Right lobe of liver (tissue), 6 donors: ENCODE results near the gene THAP7. TPM values are rescaled to one million over a fixed set of nuclear protein-coding genes. Genes with fewer than 3 reads are reported as not detected.

ENCODE experiments used
- ATAC-seq, 4 donors: fragments of 200-7000 bp; cut with Tn5 transposase; one replicate each; pipeline ENCODE4 v1.9.1; 2020; ENCODE audit warnings: mild to moderate bottlenecking in 4 of 4, moderate library complexity in 4 of 4
- DNase-seq, 3 donors: peaks; one replicate each; pipeline ENCODE4 v3.0.0-alpha.2; 2020
- H3K27ac ChIP-seq, 3 donors: fragments of 200-600 bp; one replicate each; pipeline ENCODE4 v1.8.0; 2022
- H3K27me3 ChIP-seq, 2 donors: fragments of 200-600 bp; one replicate each; pipeline ENCODE4 v1.8.0; 2022
- H3K36me3 ChIP-seq, 4 donors: fragments of 200-600 bp; sonication (generic) in 1 of 4; one replicate each; pipeline versions ENCODE4 v1.5.1 to v1.8.0; 2017 to 2022; ENCODE audit warnings: control low read depth in 1 of 4
- H3K4me1 ChIP-seq, 4 donors: fragments of 200-600 bp; sonication (generic) in 1 of 4; one replicate each; pipeline versions ENCODE4 v1.5.1 to v1.8.0; 2017 to 2022; ENCODE audit warnings: control low read depth in 1 of 4
- H3K4me3 ChIP-seq, 3 donors: fragments of 200-600 bp; one replicate each; pipeline ENCODE4 v1.8.0; 2022
- H3K9me3 ChIP-seq, 4 donors: fragments of 200-600 bp; sonication (generic) in 1 of 4; one replicate each; pipeline versions ENCODE4 v1.5.1 to v1.8.0; 2017 to 2022; ENCODE audit warnings: control low read depth in 1 of 4
- POLR2A ChIP-seq: fragments of 450-650 bp; IDR thresholded peaks from one replicate; pipeline ENCODE4 v1.6.1; 2017; ENCODE audit warnings: antibody characterized with exemption, mild to moderate bottlenecking
- WGBS: methylation state at CpG from one replicate; pipeline ENCODE4 v1.1.6; 2018; ENCODE audit warnings: low coverage, low lambda C conversion rate; ENCODE audit not compliant: insufficient coverage; ENCODE audit errors: missing lambda C conversion rate; 5-methylcytosine and 5-hydroxymethylcytosine counted together
- intact Hi-C, 2 donors: fragments of 100-400 bp; cut with DNase I; formaldehyde crosslinking; loops; one replicate each; pipeline versions ENCODE4 v1.11.2 to v1.14.1; 2022
- total RNA-seq, 6 experiments: library from RNA; depleted of rRNA in 2 of 6; stranded (reverse); fragments of >200 nt in 2 of 6; fragmentation: NEBNext Ultra II Directional in 3 of 6; extraction: Animal tissue kit (Norgen Biotek cat#: 25700) in 3 of 6; gene quantifications; one replicate each; pipeline versions ENCODE4 v1.1.0 to v1.2.4, GENCODE V29; 2016 to 2023
- TF ChIP-seq, protein P1 (sequence below), 4 donors: fragments of 200-600 bp in 3 of 4; fragments of 450-650 bp in 1 of 4; IDR thresholded peaks; one replicate each; pipeline versions ENCODE4 v1.5.1 to v1.8.0; 2016 to 2022; ENCODE audit warnings: antibody characterized with exemption in 4 of 4, mild to moderate bottlenecking in 2 of 4
- donor health status: DM: no; HTN: yes; CAD: no.
- donor health status: DM: no; HTN: no; CAD: no.
- donor health status: DM: no; HTN: no; CAD: no.
- donor health status: DM: no; HTN: yes; CAD: no.
- donor health status: DM: no; HTN: yes; CAD: no.

THAP7 gene
- total RNA-seq, 6 experiments from 2014 or later: 9.3 to 32.5 (median 15.6) TPM

DNA sequence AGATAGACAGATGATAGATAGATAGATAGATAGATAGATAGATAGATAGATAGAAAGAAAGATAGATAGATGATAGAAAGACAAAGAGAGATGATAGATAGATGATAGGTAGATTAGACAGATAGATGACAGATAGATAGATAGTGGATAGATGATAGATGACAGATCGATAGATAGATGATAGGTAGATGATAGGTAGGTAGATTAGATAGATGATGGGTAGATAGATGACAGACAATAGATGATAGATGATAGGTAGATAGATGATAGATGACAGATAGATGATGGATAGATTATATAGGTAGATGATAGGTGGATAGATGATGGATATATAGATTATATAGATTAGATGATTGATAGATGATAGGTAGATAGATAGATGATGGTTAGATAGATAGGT is 15.6 kb downstream of the THAP7 start:
- 100% methylated on average over 1 of the region's 1 CpG for WGBS
- intact Hi-C loops: no loop called here
- TF ChIP-seq, protein P1, sequence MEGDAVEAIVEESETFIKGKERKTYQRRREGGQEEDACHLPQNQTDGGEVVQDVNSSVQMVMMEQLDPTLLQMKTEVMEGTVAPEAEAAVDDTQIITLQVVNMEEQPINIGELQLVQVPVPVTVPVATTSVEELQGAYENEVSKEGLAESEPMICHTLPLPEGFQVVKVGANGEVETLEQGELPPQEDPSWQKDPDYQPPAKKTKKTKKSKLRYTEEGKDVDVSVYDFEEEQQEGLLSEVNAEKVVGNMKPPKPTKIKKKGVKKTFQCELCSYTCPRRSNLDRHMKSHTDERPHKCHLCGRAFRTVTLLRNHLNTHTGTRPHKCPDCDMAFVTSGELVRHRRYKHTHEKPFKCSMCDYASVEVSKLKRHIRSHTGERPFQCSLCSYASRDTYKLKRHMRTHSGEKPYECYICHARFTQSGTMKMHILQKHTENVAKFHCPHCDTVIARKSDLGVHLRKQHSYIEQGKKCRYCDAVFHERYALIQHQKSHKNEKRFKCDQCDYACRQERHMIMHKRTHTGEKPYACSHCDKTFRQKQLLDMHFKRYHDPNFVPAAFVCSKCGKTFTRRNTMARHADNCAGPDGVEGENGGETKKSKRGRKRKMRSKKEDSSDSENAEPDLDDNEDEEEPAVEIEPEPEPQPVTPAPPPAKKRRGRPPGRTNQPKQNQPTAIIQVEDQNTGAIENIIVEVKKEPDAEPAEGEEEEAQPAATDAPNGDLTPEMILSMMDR (IDR thresholded peaks at IDR 0.05): no peak
- no peak for TF ChIP-seq POLR2A
- ATAC-seq (no peak), DNase-seq (no peak)
- peaks cover 0 to 13% (median 2%) of the 10 kb centered on the region in 4 donors for H3K36me3 ChIP-seq
- H3K4me3 ChIP-seq: no peak overlapping the region
- H3K27ac ChIP-seq: no peak overlapping the region
- H3K27me3 ChIP-seq: no peaks in the 10 kb centered on the region
- H3K4me1 ChIP-seq: peaks cover 0 to 6% (median 1%) of the 10 kb centered on the region in 4 donors
- H3K9me3 ChIP-seq: no peaks in the 10 kb centered on the region

DNA sequence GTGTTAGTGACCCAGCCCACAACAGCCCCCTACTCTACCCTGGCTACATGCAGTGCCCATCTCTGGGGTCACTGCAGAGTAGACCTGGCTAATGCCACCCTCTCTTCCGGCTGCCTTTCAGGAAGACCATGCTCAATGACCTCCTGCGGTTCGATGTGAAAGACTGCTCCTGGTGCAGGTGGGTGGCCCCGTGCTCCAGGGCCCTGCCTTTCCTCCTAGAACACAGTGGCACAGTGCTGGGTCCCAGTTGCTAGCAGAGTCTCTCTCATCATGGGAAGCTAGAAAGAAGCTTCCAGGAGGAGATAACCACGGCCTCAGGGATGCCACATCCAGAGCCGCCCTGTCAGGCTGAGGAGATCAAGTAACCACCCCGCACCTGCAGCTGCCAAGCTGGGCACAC is 16.2 kb downstream of the THAP7 start:
- Histone ChIP-seq H3K27me3 (no peaks in the 10 kb centered on the region), H3K36me3 (peaks cover 0 to 13% (median 2%) of the 10 kb centered on the region in 4 donors), H3K4me1 (peaks cover 0 to 12% (median 4%) of the 10 kb centered on the region in 4 donors), H3K27ac (no peak overlapping the region), H3K9me3 (no peaks in the 10 kb centered on the region), H3K4me3 (no peak overlapping the region)
- no peak for ATAC-seq
- TF ChIP-seq, protein P1 (IDR thresholded peaks at IDR 0.05): no peak
- TF ChIP-seq POLR2A: no peak
- DNase-seq: no peak
- no CpG with 5 or more reads among the region's 7 CpGs for WGBS
- intact Hi-C loops: no loop called here

DNA sequence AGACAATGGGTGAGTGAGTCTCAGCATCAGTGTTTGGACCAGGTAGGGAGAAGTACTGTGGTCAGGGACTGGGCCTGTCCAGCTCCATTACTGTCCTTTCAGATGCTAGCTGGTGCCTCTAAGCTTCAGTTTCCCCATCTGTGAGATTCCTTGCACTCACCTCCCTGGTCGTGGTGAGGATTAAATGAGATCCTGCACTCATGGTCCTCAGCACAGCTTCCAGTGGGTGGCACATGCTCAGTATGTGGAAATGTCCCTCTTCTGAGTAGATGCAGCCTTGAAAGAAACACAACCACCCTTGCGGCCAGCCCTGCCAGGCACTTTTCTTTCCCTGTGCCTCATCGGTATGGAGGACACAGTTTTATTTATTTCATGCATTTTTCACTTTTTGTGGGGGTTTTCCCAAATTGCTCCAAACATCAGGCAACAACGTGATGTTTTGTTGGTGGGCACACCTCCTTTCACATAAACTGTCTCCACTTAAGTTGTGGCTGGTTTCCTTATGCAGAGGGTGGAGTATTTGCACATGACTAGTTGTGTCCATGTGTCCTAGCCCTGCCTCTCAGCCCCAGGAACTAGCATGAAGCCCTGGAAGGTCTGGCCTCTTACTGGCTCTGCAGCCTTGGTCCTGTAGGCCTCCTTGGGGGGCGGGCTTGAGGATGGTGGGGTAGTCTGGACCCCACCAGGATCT is 18.7 kb downstream of the THAP7 start:
- intact Hi-C loops: no loop called here
- no peak for TF ChIP-seq POLR2A
- TF ChIP-seq, protein P1 (IDR thresholded peaks at IDR 0.05): no peak
- DNase-seq (no peak), ATAC-seq (no peak)
- Histone ChIP-seq H3K27me3 (no peaks in the 10 kb centered on the region), H3K4me3 (peak overlapping the region; percentile 78 to 97 (median 96)), H3K9me3 (no peaks in the 10 kb centered on the region), H3K36me3 (peaks cover 0 to 13% (median 2%) of the 10 kb centered on the region in 4 donors), H3K4me1 (peaks cover 0 to 24% (median 5%) of the 10 kb centered on the region in 4 donors), H3K27ac (no peak overlapping the region)
- 71% methylated on average over 4 of the region's 5 CpGs for WGBS

DNA sequence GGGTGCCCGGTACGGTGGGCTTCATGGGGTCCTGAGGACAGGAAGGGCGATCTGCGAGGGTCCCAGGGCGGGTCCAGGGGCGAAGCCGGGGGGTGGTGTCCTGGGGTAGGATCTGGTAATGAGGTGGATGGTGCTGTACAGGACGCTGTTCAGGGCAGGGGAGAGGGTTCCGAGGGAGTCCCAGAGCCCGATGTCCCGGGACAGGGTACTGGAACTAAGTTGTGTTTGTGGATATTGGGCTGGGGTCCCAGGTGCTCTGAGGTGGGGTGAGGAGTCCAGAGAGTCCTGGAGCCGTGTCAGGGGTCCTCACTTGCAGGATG is 19.4 kb downstream of the THAP7 start:
- peaks cover 0 to 24% (median 5%) of the 10 kb centered on the region in 4 donors for H3K4me1 ChIP-seq
- H3K27me3 ChIP-seq: no peaks in the 10 kb centered on the region
- DNase-seq (no peak), ATAC-seq (peak; percentile 1 to 4 (median 3))
- H3K27ac ChIP-seq: peak overlapping the region; percentile 85 to 87 (median 87)
- no peaks in the 10 kb centered on the region for H3K9me3 ChIP-seq
- intact Hi-C loops: no loop called here
- peaks cover 0 to 11% (median 2%) of the 10 kb centered on the region in 4 donors for H3K36me3 ChIP-seq
- 0% methylated on average over 10 of the region's 12 CpGs for WGBS
- TF ChIP-seq, protein P1 (IDR thresholded peaks at IDR 0.05): no peak
- no peak for TF ChIP-seq POLR2A
- H3K4me3 ChIP-seq: peak overlapping the region; percentile 78 to 97 (median 96)
